CD4-positive, CD25-positive, alpha-beta regulatory T cell (primary cell): ENCODE data around the gene TPX2. TPM values are rescaled to one million over a fixed set of nuclear protein-coding genes. Genes with fewer than 3 reads are reported as not detected.
"Not testable (repeated sequence)": the region's sequence is repeated elsewhere in the genome, so short reads cannot be mapped to it uniquely, and the experiment has no call there.

Experiments
- ATAC-seq, 2 donors: fragments of 150-1000 bp; cut with Tn5 transposase; one replicate each; pipeline ENCODE4 v1.10.0; 2021; ENCODE audit warnings: low read depth in 2 of 2, moderate number of reproducible peaks in 2 of 2, moderate library complexity in 1 of 2
- DNase-seq, 3 donors: peaks; one replicate each; pipeline versions ENCODE4 v3.0.0 to v3.0.0-alpha.2; 2012 to 2022; ENCODE audit warnings: mixed read lengths in 1 of 3
- H3K27ac ChIP-seq: one replicate; pipeline ENCODE4 v1.7.0; 2013; ENCODE audit warnings: mild to moderate bottlenecking, low read length; ENCODE audit not compliant: insufficient read depth, poor library complexity, severe bottlenecking
- H3K27me3 ChIP-seq: one replicate; pipeline ENCODE4 v1.7.0; 2013; ENCODE audit warnings: low read length; ENCODE audit not compliant: control insufficient read depth, insufficient read depth
- H3K36me3 ChIP-seq: one replicate; pipeline ENCODE4 v1.7.0; 2013; ENCODE audit warnings: mild to moderate bottlenecking, low read length, moderate library complexity; ENCODE audit not compliant: control insufficient read depth, insufficient read depth
- H3K4me1 ChIP-seq: 2 replicates; pipeline ENCODE4 v1.7.0; 2013; ENCODE audit warnings: mild to moderate bottlenecking, low read length; ENCODE audit not compliant: insufficient read depth, control insufficient read depth, poor library complexity, severe bottlenecking
- H3K4me3 ChIP-seq: one replicate; pipeline ENCODE4 v1.7.0; 2013; ENCODE audit warnings: low read depth, mild to moderate bottlenecking, low read length, moderate library complexity
- H3K9me3 ChIP-seq, 2 experiments: 1 replicate in 1 of 2; 2 replicates in 1 of 2; pipeline ENCODE4 v1.7.0; 2013; ENCODE audit warnings: low read length in 2 of 2, mild to moderate bottlenecking in 1 of 2, moderate library complexity in 1 of 2; ENCODE audit not compliant: control insufficient read depth in 2 of 2
- H3K27ac Mint-ChIP-seq, 3 donors: one replicate each; pipeline ENCODE4 v1.8.0; 2020 to 2022; ENCODE audit warnings: mild to moderate bottlenecking in 3 of 3, mixed read lengths in 3 of 3, moderate library complexity in 2 of 3
- H3K27me3 Mint-ChIP-seq: one replicate; pipeline ENCODE4 v1.8.0; 2022; ENCODE audit warnings: mild to moderate bottlenecking, mixed read lengths
- H3K36me3 Mint-ChIP-seq: one replicate; pipeline ENCODE4 v1.8.0; 2020; ENCODE audit warnings: mixed read lengths
- H3K4me1 Mint-ChIP-seq, 4 donors: one replicate each; pipeline ENCODE4 v1.8.0; 2020 to 2022; ENCODE audit warnings: mixed read lengths in 4 of 4, mild to moderate bottlenecking in 1 of 4
- H3K4me3 Mint-ChIP-seq, 4 donors: one replicate each; pipeline ENCODE4 v1.8.0; 2020 to 2022; ENCODE audit warnings: mild to moderate bottlenecking in 4 of 4, mixed read lengths in 4 of 4, moderate library complexity in 3 of 4
- H3K9me3 Mint-ChIP-seq, 7 donors: one replicate each; pipeline ENCODE4 v1.8.0; 2020 to 2022; ENCODE audit warnings: mixed read lengths in 7 of 7, mild to moderate bottlenecking in 3 of 7, moderate library complexity in 2 of 7
- polyA plus RNA-seq, 4 donors: library from polyadenylated mRNA; unstranded; fragments of 300-500 nt; fragmentation: Illumina TruSeq; gene quantifications; one replicate each; pipeline ENCODE4 v1.2.3, GENCODE V29; 2021
- total RNA-seq: library from RNA; stranded (reverse); gene quantifications from one replicate; pipeline ENCODE4 v1.2.3, GENCODE V29; 2022

The TPX2 gene
- total and polyA plus RNA-seq, 5 donors from 2014 or later = 3.1 to 6.3 (median 4.0) TPM

DNA sequence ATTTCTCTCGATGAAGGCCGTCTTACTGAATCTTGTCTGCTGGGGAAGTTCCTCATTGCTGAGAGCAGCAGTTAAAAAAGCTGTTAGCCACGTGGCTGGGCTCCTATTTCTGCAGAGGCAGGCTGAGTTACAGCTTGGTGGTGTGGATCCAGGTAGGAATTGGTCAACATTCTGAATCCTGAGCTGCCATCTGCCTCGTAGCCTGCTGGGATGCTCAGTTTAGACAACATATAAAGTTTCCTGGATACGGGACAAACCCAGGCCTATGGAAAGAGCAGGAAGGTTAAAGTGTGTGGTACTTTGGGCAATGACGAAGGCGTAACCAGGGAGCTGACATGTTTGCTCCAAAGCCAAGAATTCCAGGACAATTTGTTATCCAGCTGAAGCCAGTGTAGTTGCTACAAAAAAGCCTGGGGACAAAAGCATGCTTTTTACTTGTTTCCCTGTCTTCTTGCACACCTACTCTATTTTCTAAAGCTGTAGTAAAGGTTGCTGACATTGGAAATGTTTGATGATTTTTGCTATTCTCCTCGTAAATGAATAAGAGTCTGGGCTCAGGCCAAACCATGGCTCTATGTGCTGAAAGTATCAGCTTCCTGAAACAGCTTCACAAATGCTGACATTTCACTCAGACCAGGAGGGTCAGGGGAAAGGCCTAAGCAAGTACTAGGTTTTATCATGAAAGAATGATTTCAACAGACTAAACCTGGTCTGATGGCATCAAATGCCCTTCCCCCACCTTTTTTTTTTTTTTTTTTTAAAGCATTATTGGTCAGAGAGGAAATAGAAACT, 67.7 kb downstream of the TPX2 start:
- H3K4me1 Mint-ChIP-seq = peaks cover 9 to 15% (median 14%) of the 10 kb centered on the region in 4 donors
- no peak for DNase-seq
- Histone ChIP-seq H3K4me3 (no peak overlapping the region), H3K9me3 (no peaks in the 10 kb centered on the region), H3K27me3 (no peaks in the 10 kb centered on the region), H3K36me3 (no peaks in the 10 kb centered on the region), H3K4me1 (no peaks in the 10 kb centered on the region), H3K27ac (no peak overlapping the region)
- ATAC-seq = no peak
- H3K36me3 Mint-ChIP-seq = no peaks in the 10 kb centered on the region
- no peaks in the 10 kb centered on the region for H3K27me3 Mint-ChIP-seq
- peak overlapping the region; percentile 22 to 71 (median 58) for H3K27ac Mint-ChIP-seq
- H3K4me3 Mint-ChIP-seq = no peak overlapping the region
- no peaks in the 10 kb centered on the region for H3K9me3 Mint-ChIP-seq

DNA sequence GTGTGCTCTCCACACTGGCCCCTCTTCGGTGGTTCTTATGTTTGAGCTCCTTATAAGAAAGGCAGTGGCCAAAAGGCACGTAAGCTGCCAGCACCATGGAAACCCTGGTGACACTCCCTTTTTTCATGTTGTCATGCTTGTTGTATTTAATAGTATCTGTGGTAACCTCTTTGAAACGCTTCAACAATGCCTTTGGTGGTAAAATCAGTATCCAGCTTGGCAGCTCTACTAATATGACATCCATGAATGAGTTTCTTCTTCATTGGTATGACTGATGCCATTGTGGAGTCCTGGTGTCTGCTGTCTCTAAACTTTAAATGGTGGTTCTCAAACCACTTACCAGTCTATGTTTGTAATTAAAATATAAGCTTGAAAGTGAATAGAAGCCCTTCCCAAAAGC, 69.4 kb downstream of the TPX2 start:
- H3K4me3 Mint-ChIP-seq = no peak overlapping the region
- no peak overlapping the region for H3K27ac ChIP-seq
- no peak for ATAC-seq
- no peaks in the 10 kb centered on the region for H3K36me3 ChIP-seq
- H3K4me1 ChIP-seq = no peaks in the 10 kb centered on the region
- H3K4me3 ChIP-seq = no peak overlapping the region
- no peaks in the 10 kb centered on the region for H3K36me3 Mint-ChIP-seq
- DNase-seq = no peak
- no peaks in the 10 kb centered on the region for H3K27me3 ChIP-seq
- H3K27ac Mint-ChIP-seq = no peak overlapping the region
- no peaks in the 10 kb centered on the region for H3K9me3 Mint-ChIP-seq
- peaks cover 7 to 10% (median 9%) of the 10 kb centered on the region in 4 donors for H3K4me1 Mint-ChIP-seq
- no peaks in the 10 kb centered on the region for H3K9me3 ChIP-seq
- H3K27me3 Mint-ChIP-seq = no peaks in the 10 kb centered on the region

DNA sequence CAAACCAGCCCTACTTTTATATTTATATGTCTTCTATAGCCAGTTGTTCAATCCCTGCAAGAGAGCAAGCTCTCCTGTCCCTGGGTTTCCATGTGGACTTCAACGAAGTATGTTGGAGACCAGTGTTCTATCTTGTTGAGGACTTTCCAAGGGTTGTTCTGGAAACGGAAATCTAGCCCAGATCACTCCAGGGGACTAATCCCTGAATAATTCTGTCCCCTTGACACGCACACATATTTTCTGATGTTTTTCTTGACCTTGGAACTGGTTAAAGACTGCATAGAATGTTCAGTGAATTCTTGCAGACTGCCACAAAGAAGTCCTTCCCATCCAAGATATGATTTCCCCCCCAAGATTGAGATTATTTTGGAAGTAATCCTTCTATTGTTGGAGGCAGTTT, 70.6 kb downstream of the TPX2 start:
- no peaks in the 10 kb centered on the region for H3K27me3 ChIP-seq
- Mint-ChIP-seq H3K4me1 (no peaks in the 10 kb centered on the region), H3K36me3 (no peaks in the 10 kb centered on the region), H3K27me3 (no peaks in the 10 kb centered on the region), H3K4me3 (no peak overlapping the region), H3K27ac (no peak overlapping the region), H3K9me3 (no peaks in the 10 kb centered on the region)
- no peak for ATAC-seq
- DNase-seq = no peak
- H3K4me1 ChIP-seq = no peaks in the 10 kb centered on the region
- no peak overlapping the region for H3K4me3 ChIP-seq
- H3K27ac ChIP-seq = no peak overlapping the region
- no peaks in the 10 kb centered on the region for H3K36me3 ChIP-seq
- no peaks in the 10 kb centered on the region for H3K9me3 ChIP-seq

DNA sequence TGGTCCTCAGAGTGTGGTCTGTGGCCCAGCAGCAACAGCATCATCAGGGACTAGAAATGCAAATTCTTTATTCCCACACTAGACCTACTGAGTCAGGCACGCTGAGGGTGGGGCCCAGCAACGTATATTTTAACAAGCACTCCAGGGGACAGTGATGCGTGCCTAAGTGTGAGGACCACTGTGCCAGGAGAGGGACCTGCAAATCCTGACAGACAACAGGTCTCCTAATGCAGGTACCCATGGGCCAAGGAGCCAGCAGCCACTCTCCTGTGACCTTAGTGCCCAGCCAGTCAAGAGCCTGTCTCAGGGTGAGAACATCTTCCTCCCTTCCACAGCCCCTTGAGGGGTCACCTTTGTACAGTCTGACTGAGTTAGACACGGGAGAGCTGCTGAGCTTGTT, 72.1 kb downstream of the TPX2 start:
- Mint-ChIP-seq H3K4me1 (no peaks in the 10 kb centered on the region), H3K36me3 (no peaks in the 10 kb centered on the region), H3K9me3 (no peaks in the 10 kb centered on the region), H3K4me3 (no peak overlapping the region), H3K27me3 (no peaks in the 10 kb centered on the region), H3K27ac (no peak overlapping the region)
- DNase-seq (no peak), ATAC-seq (no peak)
- Histone ChIP-seq H3K27me3 (no peaks in the 10 kb centered on the region), H3K27ac (no peak overlapping the region), H3K36me3 (no peaks in the 10 kb centered on the region), H3K4me1 (no peaks in the 10 kb centered on the region), H3K4me3 (no peak overlapping the region), H3K9me3 (no peaks in the 10 kb centered on the region)

DNA sequence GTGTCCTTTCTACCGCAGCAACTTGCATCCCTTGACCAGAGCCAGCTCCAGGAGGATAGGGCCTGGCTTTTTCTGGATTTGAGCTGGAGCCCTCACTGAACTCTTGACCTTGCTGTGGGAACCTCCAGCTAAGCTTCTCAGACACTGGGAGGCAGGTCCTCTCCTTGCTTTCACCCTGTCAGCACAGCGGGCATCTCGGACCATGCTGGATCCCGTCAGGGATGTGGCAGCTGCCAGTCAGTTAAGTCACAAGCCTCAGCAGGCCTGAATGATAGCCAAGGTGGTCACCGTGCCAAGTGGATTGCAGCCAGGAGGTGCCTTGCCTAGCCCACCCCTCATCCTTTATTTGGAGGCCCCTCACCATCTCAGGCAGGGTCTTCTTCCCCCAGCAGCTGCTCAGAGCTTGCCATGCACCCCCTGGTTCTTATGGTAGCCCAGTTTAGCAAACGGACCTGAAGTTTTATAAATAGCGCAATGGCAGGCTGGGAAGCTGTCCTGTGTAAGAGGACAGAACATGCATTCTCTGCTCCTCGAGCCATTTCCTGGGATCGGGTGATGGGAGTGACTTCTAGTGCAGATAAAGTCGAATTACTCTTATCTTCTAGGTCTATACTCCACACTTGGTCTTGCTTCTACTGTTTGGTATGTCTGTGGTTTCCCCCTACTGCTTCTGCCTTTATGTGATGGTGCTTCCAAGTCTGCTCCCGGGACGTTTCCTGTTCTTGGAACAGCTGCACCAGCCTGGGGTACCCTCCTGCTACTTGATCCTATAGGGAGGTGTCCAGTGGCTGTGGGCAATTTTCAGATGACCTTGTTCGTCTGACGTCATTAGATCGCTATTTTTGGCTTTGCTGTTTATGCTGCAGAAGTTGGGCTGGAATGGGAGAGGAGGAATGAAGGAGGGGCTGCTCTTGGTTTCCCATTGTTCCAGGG, 73.0 kb downstream of the TPX2 start:
- Histone ChIP-seq H3K4me1 (no peaks in the 10 kb centered on the region), H3K36me3 (no peaks in the 10 kb centered on the region), H3K4me3 (no peak overlapping the region), H3K27me3 (no peaks in the 10 kb centered on the region), H3K9me3 (no peaks in the 10 kb centered on the region), H3K27ac (no peak overlapping the region)
- H3K27ac Mint-ChIP-seq = no peak overlapping the region
- DNase-seq = no peak
- no peak for ATAC-seq
- no peaks in the 10 kb centered on the region for H3K27me3 Mint-ChIP-seq
- no peaks in the 10 kb centered on the region for H3K36me3 Mint-ChIP-seq
- H3K4me3 Mint-ChIP-seq = no peak overlapping the region
- no peaks in the 10 kb centered on the region for H3K9me3 Mint-ChIP-seq
- no peaks in the 10 kb centered on the region for H3K4me1 Mint-ChIP-seq

DNA sequence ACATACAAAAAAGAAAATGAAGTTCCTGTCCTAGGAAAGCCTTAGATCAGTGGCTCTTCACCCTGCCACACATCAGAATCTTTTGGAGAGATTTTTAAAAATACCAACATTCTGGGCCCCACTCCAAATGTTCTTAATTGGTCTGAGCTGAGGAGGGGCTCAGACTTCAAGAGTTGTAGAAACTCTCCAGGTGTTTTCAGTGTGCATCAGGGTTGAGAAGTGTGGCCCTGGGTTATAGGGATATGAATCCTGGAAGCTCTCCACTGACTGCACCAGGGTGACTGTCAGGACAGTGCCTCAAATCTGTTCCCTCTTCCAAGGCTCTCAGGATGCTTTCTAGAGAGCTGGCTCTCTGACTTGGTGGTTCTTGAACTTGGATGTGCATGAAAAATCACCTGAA, 74.5 kb downstream of the TPX2 start:
- H3K9me3 ChIP-seq = no peaks in the 10 kb centered on the region
- no peaks in the 10 kb centered on the region for H3K4me1 ChIP-seq
- Mint-ChIP-seq H3K27ac (no peak overlapping the region), H3K36me3 (no peaks in the 10 kb centered on the region), H3K9me3 (no peaks in the 10 kb centered on the region), H3K4me1 (no peaks in the 10 kb centered on the region), H3K4me3 (no peak overlapping the region), H3K27me3 (no peaks in the 10 kb centered on the region)
- H3K4me3 ChIP-seq = no peak overlapping the region
- H3K27me3 ChIP-seq = no peaks in the 10 kb centered on the region
- no peak overlapping the region for H3K27ac ChIP-seq
- no peak for ATAC-seq
- no peak for DNase-seq
- H3K36me3 ChIP-seq = no peaks in the 10 kb centered on the region

DNA sequence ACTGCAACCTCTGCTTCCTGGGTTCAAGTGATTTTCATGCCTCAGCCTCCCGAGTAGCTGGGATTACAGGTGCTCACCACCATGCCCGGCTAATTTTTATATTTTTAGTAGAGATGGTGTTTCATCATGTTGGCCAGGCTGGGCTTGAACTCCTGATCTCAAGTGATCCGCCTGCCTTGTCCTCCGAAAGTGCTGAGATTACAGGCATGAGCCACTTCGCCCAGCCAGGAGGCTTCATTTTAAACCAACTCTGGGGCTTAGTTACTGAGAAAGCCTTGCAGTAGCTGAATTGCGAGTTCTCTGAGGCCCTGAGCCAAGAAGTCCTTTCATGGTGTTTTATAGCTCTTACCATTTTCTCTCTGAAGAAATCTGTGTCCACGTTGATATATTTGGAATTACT, 75.1 kb downstream of the TPX2 start:
- H3K36me3 ChIP-seq, H3K4me1 Mint-ChIP-seq, H3K27me3 ChIP-seq, DNase-seq, H3K27me3 Mint-ChIP-seq, H3K4me1 ChIP-seq, H3K9me3 Mint-ChIP-seq, H3K27ac ChIP-seq, H3K4me3 ChIP-seq, ATAC-seq, H3K9me3 ChIP-seq, H3K4me3 Mint-ChIP-seq, H3K36me3 Mint-ChIP-seq: not testable (repeated sequence)
- peak overlapping the region in 1 of 3 donors; percentile 14 for H3K27ac Mint-ChIP-seq
